GM19397 (cell line): ENCODE results near the gene PCDHA1.
"Not testable (repeated sequence)": the region's sequence is repeated elsewhere in the genome, so short reads cannot be mapped to it uniquely, and the experiment has no call there.

Source experiments
- ATAC-seq: cut with Tn5 transposase; IDR thresholded peaks from one replicate; pipeline ENCODE4 v1.9.1; 2021; ENCODE audit warnings: mild to moderate bottlenecking, moderate library complexity; ENCODE audit not compliant: unreplicated experiment

The PCDHA1 gene

GRCh38 chr5:140808241-140808888 is 22.4 kb downstream of the PCDHA1 start:
- not testable (repeated sequence) for ATAC-seq

GRCh38 chr5:140808889-140809291 is 22.9 kb downstream of the PCDHA1 start:
- no peak for ATAC-seq

GRCh38 chr5:140821375-140822280 is 35.7 kb downstream of the PCDHA1 start, which contains the start of gene PCDHA5:
PCDHA5 (plus strand) TSS chr5:140821613.
- no peak for ATAC-seq

DNA sequence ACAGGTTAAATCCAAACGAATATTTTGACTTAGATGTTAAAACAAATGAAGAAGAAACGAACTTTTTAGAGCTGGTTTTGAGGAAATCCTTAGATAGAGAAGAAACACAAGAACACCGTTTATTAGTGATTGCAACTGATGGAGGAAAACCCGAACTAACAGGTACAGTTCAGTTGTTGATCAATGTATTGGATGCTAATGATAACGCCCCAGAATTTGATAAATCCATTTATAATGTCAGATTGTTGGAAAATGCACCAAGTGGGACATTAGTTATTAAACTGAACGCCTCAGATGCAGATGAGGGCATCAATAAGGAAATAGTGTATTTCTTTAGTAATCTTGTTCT is 36.3 kb downstream of the PCDHA1 start:
- no peak for ATAC-seq

DNA sequence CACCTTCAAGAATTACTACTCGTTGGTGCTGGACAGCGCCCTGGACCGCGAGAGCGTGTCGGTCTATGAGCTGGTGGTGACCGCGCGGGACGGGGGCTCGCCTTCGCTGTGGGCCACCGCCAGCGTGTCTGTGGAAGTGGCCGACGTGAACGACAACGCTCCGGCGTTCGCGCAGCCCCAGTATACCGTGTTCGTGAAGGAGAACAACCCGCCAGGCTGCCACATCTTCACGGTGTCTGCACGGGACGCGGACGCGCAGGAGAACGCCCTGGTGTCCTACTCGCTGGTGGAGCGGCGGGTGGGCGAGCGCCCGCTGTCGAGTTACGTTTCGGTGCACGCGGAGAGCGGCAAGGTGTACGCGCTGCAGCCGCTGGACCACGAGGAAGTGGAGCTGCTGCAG is 37.0 kb downstream of the PCDHA1 start:
- ATAC-seq = not testable (repeated sequence)

DNA sequence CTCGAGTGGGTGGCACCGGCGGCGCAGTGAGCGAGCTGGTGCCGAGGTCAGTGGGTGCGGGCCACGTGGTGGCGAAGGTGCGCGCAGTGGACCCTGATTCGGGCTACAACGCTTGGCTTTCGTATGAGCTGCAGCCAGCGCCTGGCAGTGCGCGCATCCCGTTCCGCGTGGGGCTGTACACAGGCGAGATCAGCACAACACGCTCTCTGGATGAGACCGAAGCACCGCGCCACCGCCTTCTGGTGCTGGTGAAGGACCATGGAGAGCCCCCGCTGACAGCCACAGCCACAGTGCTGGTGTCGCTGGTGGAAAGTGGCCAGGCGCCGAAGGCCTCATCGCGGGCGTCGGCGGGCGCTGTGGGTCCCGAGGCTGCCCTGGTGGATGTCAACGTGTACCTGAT is 37.5 kb downstream of the PCDHA1 start:
- ATAC-seq = no peak

DNA sequence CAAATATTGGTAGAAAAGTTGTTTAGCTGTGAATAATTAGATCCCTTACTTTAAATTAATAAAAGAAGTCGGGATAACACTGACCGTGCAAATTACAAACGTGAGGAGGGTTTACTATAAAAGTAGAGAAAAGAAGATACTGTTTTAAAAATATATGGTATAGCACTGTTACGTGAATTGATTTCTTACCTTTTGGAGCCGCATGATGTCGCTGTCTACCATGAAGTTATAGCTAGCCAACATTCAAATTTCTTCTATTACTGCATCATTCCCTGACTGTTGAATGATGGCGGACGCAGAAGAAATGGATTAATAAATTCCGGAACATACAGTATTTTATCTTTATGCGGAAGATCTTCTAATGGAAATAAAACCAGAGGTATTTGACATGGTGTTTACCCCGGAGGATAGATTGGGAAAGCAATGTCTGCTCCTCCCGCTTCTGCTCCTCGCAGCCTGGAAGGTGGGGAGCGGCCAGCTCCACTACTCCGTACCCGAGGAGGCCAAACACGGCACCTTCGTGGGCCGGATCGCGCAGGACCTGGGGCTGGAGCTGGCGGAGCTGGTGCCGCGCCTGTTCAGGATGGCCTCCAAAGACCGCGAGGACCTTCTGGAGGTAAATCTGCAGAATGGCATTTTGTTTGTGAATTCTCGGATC is 41.9 kb downstream of the PCDHA1 start, which contains the start of gene PCDHA6:
Gene PCDHA6, plus strand, starts transcription at position 257 of the 658 bp plus-strand sequence. Its CDS starts 132 bp downstream, at position 389.
- no peak for ATAC-seq

GRCh38 chr5:140828362-140828737 is 42.4 kb downstream of the PCDHA1 start:
- no peak for ATAC-seq

- ATAC-seq = not testable (repeated sequence)
Measured at GRCh38 chr5:140829511-140830501, 43.9 kb downstream of the PCDHA1 start.

GRCh38 chr5:140833993-140834392 is 48.1 kb downstream of the PCDHA1 start, which contains the start of gene PCDHA7:
PCDHA7 (plus strand) TSS chr5:140834269; CDS start chr5:140834384, 115 bp downstream.
- ATAC-seq = no peak

DNA sequence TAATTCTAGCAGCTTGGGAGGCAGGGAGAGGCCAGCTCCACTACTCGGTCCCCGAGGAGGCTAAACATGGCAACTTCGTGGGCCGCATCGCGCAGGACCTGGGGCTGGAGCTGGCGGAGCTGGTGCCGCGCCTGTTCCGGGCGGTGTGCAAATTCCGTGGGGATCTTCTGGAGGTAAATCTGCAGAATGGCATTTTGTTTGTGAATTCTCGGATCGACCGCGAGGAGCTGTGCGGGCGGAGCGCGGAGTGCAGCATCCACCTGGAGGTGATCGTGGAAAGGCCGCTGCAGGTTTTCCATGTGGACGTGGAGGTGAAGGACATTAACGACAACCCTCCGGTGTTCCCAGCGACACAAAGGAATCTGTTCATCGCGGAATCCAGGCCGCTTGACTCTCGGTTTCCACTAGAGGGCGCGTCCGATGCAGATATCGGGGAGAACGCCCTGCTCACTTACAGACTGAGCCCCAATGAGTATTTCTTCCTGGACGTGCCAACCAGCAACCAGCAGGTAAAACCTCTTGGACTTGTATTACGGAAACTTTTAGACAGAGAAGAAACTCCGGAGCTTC is 48.6 kb downstream of the PCDHA1 start:
- not testable (repeated sequence) for ATAC-seq

DNA sequence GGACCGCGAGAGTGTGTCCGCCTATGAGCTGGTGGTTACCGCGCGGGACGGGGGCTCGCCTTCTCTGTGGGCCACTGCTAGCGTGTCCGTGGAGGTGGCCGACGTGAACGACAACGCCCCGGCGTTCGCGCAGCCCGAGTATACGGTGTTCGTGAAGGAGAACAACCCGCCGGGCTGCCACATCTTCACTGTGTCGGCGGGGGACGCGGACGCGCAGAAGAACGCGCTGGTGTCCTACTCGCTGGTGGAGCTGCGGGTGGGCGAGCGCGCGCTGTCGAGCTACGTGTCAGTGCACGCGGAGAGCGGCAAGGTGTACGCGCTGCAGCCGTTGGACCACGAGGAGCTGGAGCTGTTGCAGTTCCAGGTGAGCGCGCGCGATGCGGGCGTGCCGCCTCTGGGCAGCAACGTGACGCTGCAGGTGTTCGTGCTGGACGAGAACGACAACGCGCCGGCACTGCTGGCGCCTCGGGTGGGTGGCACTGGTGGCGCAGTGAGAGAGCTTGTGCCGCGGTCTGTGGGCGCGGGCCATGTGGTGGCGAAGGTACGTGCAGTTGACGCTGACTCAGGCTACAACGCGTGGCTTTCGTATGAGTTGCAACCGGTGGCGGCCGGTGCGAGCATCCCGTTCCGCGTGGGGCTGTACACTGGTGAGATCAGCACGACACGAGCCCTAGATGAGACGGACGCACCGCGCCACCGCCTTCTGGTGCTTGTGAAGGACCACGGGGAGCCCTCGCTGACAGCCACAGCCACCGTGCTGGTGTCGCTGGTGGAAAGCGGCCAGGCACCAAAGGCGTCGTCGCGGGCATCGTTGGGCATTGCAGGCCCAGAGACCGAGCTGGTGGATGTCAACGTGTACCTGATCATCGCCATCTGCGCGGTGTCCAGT is 49.9 kb downstream of the PCDHA1 start:
- ATAC-seq = no peak

- no peak for ATAC-seq
Measured at GRCh38 chr5:140840978-140841962, 55.3 kb downstream of the PCDHA1 start, which contains the start of gene PCDHA8. PCDHA8 (plus strand) TSS chr5:140841187; CDS start chr5:140841322, 135 bp downstream.

DNA sequence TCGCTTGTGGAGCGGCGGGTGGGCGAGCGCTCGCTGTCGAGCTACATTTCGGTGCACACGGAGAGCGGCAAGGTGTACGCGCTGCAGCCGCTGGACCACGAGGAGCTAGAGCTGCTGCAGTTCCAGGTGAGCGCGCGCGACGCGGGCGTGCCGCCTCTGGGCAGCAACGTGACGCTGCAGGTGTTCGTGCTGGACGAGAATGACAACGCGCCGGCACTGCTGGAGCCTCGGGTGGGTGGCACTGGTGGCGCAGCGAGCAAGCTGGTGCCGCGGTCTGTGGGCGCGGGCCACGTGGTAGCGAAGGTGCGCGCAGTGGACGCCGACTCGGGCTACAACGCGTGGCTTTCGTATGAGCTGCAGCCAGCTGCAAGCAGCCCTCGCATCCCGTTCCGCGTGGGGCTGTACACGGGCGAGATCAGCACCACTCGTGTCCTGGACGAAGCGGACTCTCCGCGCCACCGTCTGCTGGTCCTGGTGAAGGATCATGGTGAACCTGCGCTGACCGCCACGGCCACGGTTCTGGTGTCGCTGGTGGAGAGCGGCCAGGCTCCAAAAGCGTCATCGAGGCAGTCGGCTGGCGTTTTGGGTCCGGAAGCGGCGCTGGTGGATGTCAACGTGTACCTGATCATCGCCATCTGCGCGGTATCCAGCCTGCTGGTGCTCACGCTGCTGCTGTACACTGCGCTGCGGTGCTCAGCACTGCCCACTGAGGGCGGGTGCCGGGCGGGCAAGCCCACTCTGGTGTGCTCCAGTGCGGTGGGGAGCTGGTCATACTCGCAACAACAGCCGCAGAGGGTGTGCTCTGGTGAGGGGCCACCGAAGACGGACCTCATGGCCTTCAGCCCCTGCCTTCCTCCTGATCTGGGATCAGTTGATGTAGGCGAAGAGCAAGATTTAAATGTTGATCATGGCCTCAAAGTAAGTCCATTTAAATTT is 57.1 kb downstream of the PCDHA1 start:
- ATAC-seq = no peak

- ATAC-seq = not testable (repeated sequence)
Measured at GRCh38 chr5:140848139-140849102, 62.5 kb downstream of the PCDHA1 start, which contains the start of gene PCDHA9. PCDHA9 (plus strand) TSS chr5:140848382; CDS start chr5:140848496, 114 bp downstream.
